Measurements from ENCODE around the gene GBA2.

GRCh38 chr9:35710818-35711500 lies 38.1 kb downstream of the GBA2 start:
- TF ChIP-seq CTCF (conservative IDR thresholded peaks at IDR 0.05 in 1 of 2, IDR thresholded peaks at IDR 0.05 in 1 of 2; ENCODE audit: extremely low read depth in 1 of 2, insufficient read depth in 1 of 2, low read depth in 1 of 2, low read length in 2 of 2) (no peak), EZH2 (IDR thresholded peaks at IDR 0.05; ENCODE audit: borderline replicate concordance, low read length) (no peak)

All from mammary epithelial cell (primary cell).